SU-DHL-6 (cell line): ENCODE results near the gene XKRX.
A peak's percentile ranks its signal among the peaks of the same experiment; 100 is the strongest.

Experiments
- H2AFZ ChIP-seq: fragments of 200-600 bp; sonication (generic); 2 replicates; pipeline ENCODE4 v1.6.1; 2014; ENCODE audit warnings: low read depth, mild to moderate bottlenecking, moderate library complexity, mixed read lengths, antibody characterized with exemption, low read length; ENCODE audit not compliant: severe bottlenecking
- H3F3A ChIP-seq: fragments of 200-600 bp; shearing (Covaris generic); 2 replicates; pipeline ENCODE4 v1.6.0; 2016; ENCODE audit warnings: antibody characterized with exemption, mild to moderate bottlenecking; ENCODE audit not compliant: insufficient read depth
- H3K27ac ChIP-seq: fragments of 200-600 bp; sonication (generic); 2 replicates; pipeline ENCODE4 v1.5.1; 2016; ENCODE audit warnings: low read depth, mild to moderate bottlenecking, low read length, moderate library complexity, mixed read lengths
- H3K27me3 ChIP-seq: fragments of 200-600 bp; sonication (generic), shearing (Covaris generic); 2 replicates; pipeline ENCODE4 v1.6.0; 2014; ENCODE audit warnings: mild to moderate bottlenecking, low read length
- H3K36me3 ChIP-seq: fragments of 200-600 bp; sonication (generic); 2 replicates; pipeline ENCODE4 v1.6.1; 2014; ENCODE audit warnings: mild to moderate bottlenecking, low read length, mixed read lengths
- H3K4me2 ChIP-seq: fragments of 300-600, 200-600 bp; shearing (Covaris generic), sonication (generic); 2 replicates; pipeline ENCODE4 v1.6.0; 2014; ENCODE audit warnings: low read length, low read depth, mild to moderate bottlenecking; ENCODE audit not compliant: poor library complexity, severe bottlenecking
- H3K4me3 ChIP-seq: fragments of 200-600 bp; sonication (generic); 2 replicates; pipeline ENCODE4 v1.5.1; 2014; ENCODE audit warnings: antibody characterized with exemption, low read length, mild to moderate bottlenecking, mixed read lengths; ENCODE audit not compliant: insufficient read depth, poor library complexity, severe bottlenecking
- H3K79me2 ChIP-seq: fragments of 200-600 bp; sonication (generic); 2 replicates; pipeline ENCODE4 v1.6.1; 2014; ENCODE audit warnings: mild to moderate bottlenecking, low read length, moderate library complexity; ENCODE audit not compliant: insufficient read depth
- H3K9ac ChIP-seq: fragments of 200-600 bp; sonication (generic); 2 replicates; pipeline ENCODE4 v1.7.0; 2014; ENCODE audit warnings: mild to moderate bottlenecking, low read length
- H3K9me2 ChIP-seq: fragments of 200-600 bp; sonication (generic); replicated peaks from 2 replicates; pipeline ENCODE4 v1.6.1; 2014; ENCODE audit warnings: low read length; ENCODE audit not compliant: insufficient read depth
- H3K9me3 ChIP-seq: fragments of 200-600 bp; sonication (generic); 2 replicates; pipeline ENCODE4 v1.6.1; 2014; ENCODE audit warnings: low read length, mixed read lengths; ENCODE audit not compliant: insufficient read depth
- H4K20me1 ChIP-seq: fragments of 200-600 bp; sonication (generic); 2 replicates; pipeline ENCODE4 v1.6.1; 2014; ENCODE audit warnings: low read depth, mild to moderate bottlenecking, antibody characterized with exemption, low read length, moderate library complexity, mixed read lengths
- EZH2phosphoT487 ChIP-seq: fragments of 200-600 bp; sonication (generic), shearing (Covaris generic); conservative IDR thresholded peaks from 2 replicates; pipeline ENCODE4 v1.6.1; 2018; ENCODE audit warnings: mild to moderate bottlenecking, antibody characterized with exemption, low read length, moderate library complexity, mixed read lengths
- TF ChIP-seq, protein P1 (sequence below): fragments of 200-600 bp; sonication (generic); IDR thresholded peaks from one replicate; pipeline ENCODE4 v1.5.1; 2017; ENCODE audit warnings: antibody characterized with exemption, mild to moderate bottlenecking, low read length, moderate library complexity; ENCODE audit not compliant: insufficient read depth, poor library complexity, severe bottlenecking

The XKRX gene

DNA sequence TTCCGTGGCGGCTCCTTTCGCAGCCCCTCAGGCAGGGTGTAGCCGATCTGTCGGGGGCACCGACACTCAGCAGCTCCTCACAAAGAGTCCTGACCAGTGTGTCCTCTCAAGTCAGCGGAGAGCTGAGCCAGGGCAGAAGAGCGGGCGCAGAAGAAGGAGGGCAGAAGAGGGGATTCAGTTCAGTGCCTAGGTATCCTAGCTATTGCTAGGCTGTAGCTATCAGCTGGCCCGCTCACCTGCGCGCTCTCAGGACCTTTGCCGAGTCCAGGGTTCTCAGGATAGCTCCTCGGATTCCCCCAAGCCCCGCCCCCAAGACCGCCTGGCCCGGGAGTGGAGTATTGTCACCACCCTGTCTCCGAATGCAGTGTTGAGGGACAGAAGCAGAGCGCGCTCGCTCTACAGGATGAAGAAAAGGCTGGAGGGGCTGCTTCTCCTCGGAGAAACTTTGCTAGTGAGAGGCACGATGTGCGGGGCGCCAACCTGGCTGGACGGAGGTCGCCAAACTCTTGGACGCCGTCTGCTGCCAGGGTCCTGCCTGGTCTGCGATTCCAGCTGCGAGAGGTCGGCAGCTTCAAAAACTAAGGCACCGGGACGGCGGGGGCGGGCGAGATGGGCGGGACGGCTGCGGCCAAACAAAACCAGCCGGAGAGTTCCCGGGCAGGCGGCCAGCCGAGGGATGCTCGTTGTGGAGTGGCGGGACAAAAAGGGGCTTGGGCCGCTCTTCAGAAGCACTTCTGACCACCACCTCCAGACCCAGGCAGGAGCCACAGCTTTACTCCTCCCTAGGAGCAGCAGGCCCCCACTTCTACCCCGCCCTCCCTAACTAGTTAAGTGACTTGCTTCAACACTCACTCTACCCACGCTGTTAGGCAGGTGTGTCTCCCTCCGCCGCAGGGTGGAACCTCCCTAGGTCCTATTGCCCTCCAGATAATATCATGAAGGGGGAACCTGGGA, at the start of gene XKRX:
XKRX (minus strand) TSS at position 258 of the 954 bp plus-strand sequence. CDS start 613 bp downstream, outside the sequence.
- Histone ChIP-seq H3K9me2 (no peaks in the 10 kb centered on the region), H4K20me1 (no peaks in the 10 kb centered on the region), H3K4me2 (peak within 1 kb of the TSS; percentile 77), H3K4me3 (peak within 1 kb of the TSS; percentile 43), H3K27ac (no peak within 1 kb of the TSS), H3K27me3 (no peaks in the 10 kb centered on the region), H3K9me3 (no peaks in the 10 kb centered on the region), H3K79me2 (no peaks in the 10 kb centered on the region), H3K36me3 (no peaks in the 10 kb centered on the region), H2AFZ (peak within 1 kb of the TSS; percentile 74), H3K9ac (peak within 1 kb of the TSS; percentile 29; the same call in 1 of the 2 replicates), H3F3A (no peaks in the 10 kb centered on the region)
- TF ChIP-seq, protein P1, sequence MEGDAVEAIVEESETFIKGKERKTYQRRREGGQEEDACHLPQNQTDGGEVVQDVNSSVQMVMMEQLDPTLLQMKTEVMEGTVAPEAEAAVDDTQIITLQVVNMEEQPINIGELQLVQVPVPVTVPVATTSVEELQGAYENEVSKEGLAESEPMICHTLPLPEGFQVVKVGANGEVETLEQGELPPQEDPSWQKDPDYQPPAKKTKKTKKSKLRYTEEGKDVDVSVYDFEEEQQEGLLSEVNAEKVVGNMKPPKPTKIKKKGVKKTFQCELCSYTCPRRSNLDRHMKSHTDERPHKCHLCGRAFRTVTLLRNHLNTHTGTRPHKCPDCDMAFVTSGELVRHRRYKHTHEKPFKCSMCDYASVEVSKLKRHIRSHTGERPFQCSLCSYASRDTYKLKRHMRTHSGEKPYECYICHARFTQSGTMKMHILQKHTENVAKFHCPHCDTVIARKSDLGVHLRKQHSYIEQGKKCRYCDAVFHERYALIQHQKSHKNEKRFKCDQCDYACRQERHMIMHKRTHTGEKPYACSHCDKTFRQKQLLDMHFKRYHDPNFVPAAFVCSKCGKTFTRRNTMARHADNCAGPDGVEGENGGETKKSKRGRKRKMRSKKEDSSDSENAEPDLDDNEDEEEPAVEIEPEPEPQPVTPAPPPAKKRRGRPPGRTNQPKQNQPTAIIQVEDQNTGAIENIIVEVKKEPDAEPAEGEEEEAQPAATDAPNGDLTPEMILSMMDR, result no peak
- TF ChIP-seq EZH2phosphoT487, result no peak

DNA sequence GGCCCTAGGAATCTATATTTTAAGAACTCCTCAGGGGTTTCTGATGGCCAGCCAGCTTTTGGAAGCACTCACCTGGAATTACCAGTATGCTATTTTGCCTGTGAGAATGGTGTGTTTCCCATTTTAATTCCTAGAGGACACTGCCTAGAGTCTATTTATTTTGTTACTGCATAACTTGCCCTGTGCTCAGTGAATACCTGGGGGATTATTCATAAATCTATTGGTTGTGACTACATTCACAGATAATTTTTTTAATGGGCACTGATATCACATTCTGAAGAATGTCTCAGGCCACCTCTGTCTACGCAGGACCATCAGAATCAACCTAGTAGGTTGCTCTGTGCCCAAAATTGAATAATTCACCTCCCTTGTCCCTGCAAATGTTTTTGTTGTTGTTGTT, 47.5 kb upstream of the XKRX start:
- Histone ChIP-seq H3F3A (no peaks in the 10 kb centered on the region), H3K9me2 (no peaks in the 10 kb centered on the region), H3K79me2 (no peaks in the 10 kb centered on the region), H4K20me1 (no peaks in the 10 kb centered on the region), H3K4me2 (no peak overlapping the region), H3K9ac (no peak overlapping the region), H3K36me3 (no peaks in the 10 kb centered on the region), H2AFZ (no peak overlapping the region), H3K27ac (no peak overlapping the region), H3K9me3 (no peaks in the 10 kb centered on the region), H3K4me3 (no peak overlapping the region), H3K27me3 (no peaks in the 10 kb centered on the region)
- TF ChIP-seq, protein P1, result no peak
- no peak for TF ChIP-seq EZH2phosphoT487

DNA sequence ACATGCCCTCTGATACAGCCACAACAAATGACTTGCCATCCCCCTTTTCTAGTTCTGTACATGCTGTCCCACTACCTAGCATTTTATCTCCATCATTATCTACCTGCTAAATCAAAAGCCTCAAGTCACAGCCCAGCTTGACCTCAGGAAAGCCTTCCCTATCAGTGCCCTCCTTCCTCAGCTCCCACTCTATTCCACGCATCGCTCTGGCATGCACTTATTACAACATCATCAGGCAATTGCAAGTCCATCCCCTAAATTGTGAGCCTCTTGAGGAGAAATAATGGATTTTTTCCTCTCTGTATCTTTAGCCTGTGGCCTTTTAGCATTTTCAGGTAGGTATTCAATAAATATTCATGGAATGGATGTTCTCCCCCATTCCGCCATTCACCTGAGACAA, 46.5 kb upstream of the XKRX start:
- Histone ChIP-seq H3K9me2 (no peaks in the 10 kb centered on the region), H3K4me3 (no peak overlapping the region), H3K27me3 (no peaks in the 10 kb centered on the region), H3K9me3 (no peaks in the 10 kb centered on the region), H3K4me2 (no peak overlapping the region), H2AFZ (no peak overlapping the region), H3F3A (no peaks in the 10 kb centered on the region), H3K27ac (no peak overlapping the region), H4K20me1 (no peaks in the 10 kb centered on the region), H3K36me3 (no peaks in the 10 kb centered on the region), H3K79me2 (no peaks in the 10 kb centered on the region), H3K9ac (no peak overlapping the region)
- TF ChIP-seq, protein P1, result no peak
- no peak for TF ChIP-seq EZH2phosphoT487
